Measurements from ENCODE around the gene AP1G1.
"Not testable (repeated sequence)": the region's sequence is repeated elsewhere in the genome, so short reads cannot be mapped to it uniquely, and the experiment has no call there.

AP1G1 gene

GRCh38 chr16:71808593-71809459, at the start of gene AP1G1:
TSS of gene AP1G1 (minus strand) at chr16:71808834. CDS start at chr16:71789479, 19,355 bp downstream.
- peak; percentile 72 for DNase-seq

DNA sequence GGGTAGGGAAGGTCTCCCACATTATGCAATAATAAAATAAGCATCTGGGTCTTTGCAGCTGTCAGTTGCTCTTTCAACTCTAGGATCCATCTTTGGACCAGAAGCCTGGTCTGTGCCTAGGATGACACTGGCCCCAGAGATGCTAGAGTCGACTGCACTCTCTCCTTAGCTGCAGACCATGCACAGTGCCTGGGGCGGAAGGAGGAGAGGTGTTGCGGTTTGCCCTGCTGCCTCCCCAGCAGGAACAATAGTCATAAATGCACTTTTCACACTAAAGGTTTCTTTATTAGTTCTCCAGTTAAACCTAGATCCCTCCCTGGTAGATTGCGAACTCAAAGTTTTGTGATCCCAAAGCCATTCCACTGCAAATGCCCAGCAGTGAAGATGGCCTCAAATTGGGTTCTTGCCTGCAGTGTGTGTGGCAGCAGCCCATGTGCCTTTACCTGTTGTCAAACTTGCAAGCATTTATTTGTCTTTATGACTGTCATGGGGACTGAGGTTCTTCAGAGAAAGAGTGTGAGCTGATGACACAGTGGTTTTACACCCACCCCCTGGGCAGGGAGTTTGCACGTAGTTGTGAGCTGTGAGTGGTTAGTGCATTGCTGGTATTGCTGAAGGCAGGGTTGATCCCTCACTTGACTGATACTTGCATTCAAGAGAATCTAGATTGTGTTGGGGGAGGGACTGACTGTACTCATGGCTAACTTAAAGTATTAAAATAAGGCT, 47.5 kb upstream of the AP1G1 start:
- no peak for DNase-seq

GRCh38 chr16:71854369-71854948, 45.8 kb upstream of the AP1G1 start:
- no peak for DNase-seq

DNA sequence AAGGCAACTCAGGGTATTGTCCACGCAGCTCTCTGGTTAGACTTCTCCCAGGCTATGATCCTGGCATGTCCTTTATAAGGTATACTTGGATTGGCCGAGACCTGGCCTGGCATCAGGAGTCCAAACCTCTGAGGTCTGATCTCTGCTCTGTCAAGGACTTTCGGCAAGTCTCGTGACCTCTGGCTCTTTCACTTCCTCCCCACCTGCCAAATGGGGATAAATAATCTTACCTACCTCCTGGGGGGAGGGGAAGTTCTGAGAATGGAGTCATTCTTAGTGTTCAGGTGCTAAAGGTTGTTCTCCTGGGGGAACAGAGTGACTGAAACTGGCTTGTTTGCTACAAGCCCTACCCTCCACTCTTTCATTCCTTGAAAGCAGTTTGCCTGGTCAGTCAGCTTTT, 44.8 kb upstream of the AP1G1 start:
- DNase-seq, result no peak

GRCh38 chr16:71852561-71852960, 43.9 kb upstream of the AP1G1 start:
- no peak for DNase-seq

GRCh38 chr16:71852158-71852557, 43.5 kb upstream of the AP1G1 start:
- DNase-seq, result no peak

DNA sequence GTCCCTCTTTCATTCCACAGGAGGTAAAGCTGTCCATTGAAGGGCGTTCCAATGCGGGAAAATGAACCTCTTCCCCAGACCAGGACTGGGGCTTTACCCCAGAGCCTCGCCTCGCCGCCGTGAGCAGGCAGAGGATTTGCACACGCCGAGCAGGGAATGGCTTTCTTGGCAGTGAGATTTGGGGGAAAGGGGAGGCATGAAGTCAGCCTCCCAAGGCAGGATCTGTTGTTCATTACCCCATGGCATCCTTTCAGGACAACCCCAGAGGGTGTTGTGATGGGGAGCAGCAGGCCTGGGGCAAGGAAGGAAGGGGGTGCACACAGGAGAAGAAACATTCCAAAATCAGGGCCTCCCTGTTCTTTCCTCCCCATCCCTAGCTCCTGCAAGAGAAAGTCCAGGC, 43.1 kb upstream of the AP1G1 start:
- no peak for DNase-seq

DNA sequence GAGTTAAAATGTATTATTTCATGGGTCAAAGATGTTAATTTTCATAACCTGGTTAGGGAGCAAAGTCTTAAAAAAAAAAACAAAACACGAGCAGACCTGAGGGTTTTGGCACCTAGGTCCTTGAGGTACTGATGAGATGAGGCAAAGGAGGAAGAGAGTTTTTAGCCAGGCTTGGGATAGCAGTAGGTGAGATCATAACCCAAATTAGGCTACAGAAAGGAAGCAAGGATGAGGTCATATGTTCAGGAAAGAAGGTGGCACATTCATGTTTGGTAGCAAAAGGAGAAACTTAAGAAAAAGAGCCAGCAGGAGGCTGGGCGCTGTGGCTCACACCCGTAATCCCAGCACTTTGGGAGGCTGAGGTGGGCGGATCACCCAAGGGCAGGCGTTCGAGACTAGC, 40.0 kb upstream of the AP1G1 start:
- no peak for DNase-seq

DNA sequence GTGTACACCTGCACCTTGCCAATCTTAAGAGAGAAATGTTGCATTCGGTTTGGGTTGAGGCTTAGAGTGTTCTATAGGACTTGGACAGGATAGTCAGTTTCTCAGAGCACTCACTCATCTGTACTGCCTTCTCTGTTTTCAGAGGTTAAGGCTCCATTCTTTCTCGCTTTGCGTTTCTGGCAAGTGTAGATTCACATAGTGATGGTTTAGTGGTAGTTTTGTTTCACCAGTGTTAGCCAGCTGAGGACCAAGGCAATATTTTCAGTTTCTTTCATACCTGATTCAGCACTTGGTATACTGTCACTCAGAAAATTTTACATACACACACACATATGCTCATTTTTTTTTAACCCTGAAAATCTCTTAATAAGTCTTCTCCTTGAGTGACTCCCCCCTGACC, 38.5 kb upstream of the AP1G1 start:
- no peak for DNase-seq

GRCh38 chr16:71846431-71846830, 37.8 kb upstream of the AP1G1 start:
- no peak for DNase-seq

GRCh38 chr16:71845639-71846430, 37.2 kb upstream of the AP1G1 start, which contains the start of gene ATXN1L:
TSS of gene ATXN1L (plus strand) at chr16:71845976. CDS start at chr16:71849741, 3,765 bp downstream.
- no peak for DNase-seq

DNA sequence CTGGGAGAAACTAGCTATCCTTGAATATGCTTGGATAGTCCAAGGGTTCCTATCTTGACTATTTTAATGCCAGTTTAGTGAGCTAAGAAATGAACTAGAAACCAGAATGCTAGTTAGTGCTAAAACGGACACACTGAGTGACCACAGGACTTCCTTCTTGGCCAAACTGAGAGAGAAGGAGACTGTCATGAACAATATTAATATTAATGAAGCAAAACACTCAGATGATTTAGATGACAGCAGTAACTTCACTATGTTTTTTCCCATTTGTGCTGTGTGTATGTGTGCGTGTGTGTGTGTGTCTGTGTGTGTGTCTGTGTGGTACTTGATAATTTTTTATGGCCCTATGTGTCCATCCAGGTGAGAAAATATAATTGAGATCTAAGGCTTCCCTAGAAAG, 34.9 kb upstream of the AP1G1 start:
- no peak for DNase-seq

GRCh38 chr16:71840052-71840451, 31.4 kb upstream of the AP1G1 start:
- no peak for DNase-seq

GRCh38 chr16:71837150-71837549, 28.5 kb upstream of the AP1G1 start:
- DNase-seq, result no peak

DNA sequence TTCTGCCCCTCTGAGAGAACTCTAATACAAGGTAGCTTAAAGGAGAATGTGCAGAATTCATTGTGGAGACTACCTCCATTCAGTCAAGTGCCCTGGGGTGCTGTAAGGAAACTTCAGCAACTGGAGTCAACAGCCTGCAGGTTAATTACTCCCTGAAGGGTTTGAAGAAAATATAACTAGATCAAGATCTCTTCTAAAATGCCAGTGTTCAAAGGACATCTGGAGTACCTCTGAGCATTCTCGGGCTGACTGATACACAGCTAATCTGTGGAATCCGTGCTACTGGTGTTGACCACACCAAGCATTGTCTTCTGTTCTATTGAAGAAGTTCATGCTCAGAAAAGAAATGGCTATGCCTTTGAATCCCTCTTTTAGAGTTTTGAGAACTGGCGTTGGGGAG, 25.7 kb upstream of the AP1G1 start:
- no peak for DNase-seq

DNA sequence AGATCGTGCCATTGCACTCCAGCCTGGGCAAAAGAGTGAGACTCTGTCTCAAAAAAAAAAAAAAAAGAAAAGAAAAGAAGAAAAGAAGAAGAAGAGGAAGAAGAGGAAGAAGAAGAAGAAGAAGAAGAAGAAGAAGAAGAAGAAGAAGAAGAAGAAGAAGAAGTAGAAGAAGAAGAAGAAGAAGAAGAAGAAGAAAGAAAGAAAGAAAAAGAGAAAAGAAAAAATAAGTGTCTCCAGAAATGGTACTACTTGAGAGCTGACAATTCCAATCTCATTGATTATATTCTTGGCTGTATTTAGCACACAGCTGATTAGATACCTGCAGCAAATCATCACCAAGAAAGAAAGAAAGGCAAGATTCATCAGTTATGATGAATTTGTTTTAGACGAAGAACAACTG, 23.5 kb upstream of the AP1G1 start:
- DNase-seq, result not testable (repeated sequence)

- not testable (repeated sequence) for DNase-seq
These were observed 23.1 kb upstream of the AP1G1 start for GRCh38 chr16:71831698-71832097.

DNA sequence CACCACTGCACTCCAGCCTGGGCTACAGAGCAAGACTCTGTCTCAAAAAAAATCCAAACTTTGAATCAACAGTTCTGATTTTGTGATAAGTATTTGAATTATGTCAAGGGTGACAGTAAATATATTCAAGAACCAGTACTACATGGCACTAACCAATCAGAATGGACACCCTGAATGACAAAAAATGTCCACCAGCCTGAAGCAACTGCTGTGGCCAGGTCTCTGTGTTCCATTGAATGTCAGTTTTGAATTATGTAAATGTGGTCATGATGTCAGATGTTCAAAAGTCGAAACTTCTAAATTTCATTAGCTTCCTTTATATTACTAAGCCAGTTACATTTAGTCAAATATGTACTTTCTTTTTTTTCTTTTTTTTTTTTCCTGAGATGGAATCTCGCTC, 21.7 kb upstream of the AP1G1 start:
- DNase-seq, result no peak

- no peak for DNase-seq
These were observed 17.9 kb upstream of the AP1G1 start for GRCh38 chr16:71826533-71827017.

GRCh38 chr16:71817155-71817500, 8.5 kb upstream of the AP1G1 start:
- not testable (repeated sequence) for DNase-seq

GRCh38 chr16:71811261-71811803, 2.7 kb upstream of the AP1G1 start:
- DNase-seq, result no peak

DNA sequence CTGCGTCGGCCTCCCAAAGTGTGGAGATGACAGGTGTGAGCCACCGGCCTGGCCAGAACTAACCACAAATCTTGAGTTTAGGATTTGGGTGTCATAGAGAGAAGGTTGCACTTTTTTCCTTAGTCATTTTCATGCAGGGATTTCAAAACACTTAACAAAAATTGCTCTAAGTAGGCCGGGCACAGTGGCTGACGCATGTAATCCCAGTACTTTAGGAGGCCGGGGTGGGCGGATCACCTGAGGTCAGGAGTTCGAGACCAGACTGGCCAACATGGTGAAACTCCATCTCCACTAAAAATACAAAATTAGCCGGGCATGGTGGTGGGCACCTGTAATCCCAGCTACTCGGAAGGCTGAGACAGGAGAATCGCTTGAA, 1.5 kb upstream of the AP1G1 start:
- DNase-seq, result not testable (repeated sequence)
